ENCODE data around the gene CEPT1.

GRCh38 chr1:111127923-111128643, 11.9 kb upstream of the CEPT1 start:
- TF ChIP-seq CTCF (IDR thresholded peaks at IDR 0.05 in 2 of 3, conservative IDR thresholded peaks at IDR 0.05 in 1 of 3; ENCODE audit: borderline replicate concordance in 1 of 3, insufficient read depth in 1 of 3, low read depth in 2 of 3, low read length in 2 of 3) (no peak), MAX (IDR thresholded peaks at IDR 0.05) (no peak), REST (IDR thresholded peaks at IDR 0.05; ENCODE audit: low read depth) (no peak), POLR2AphosphoS5 (IDR thresholded peaks at IDR 0.05; ENCODE audit: low read depth, low read length) (no peak), ZNF274 (IDR thresholded peaks at IDR 0.05; ENCODE audit: low read depth, low read length) (no peak), EZH2phosphoT487 (IDR thresholded peaks at IDR 0.05; ENCODE audit: borderline replicate concordance) (no peak), EZH2 (IDR thresholded peaks at IDR 0.05) (no peak)
